K562 (cell line): ENCODE measurements around the gene CCNT2. TPM values are rescaled to one million over a fixed set of nuclear protein-coding genes. Genes with fewer than 3 reads are reported as not detected.

Source experiments
- ARID1B ChIP-seq: fragments of 450-650 bp; IDR thresholded peaks from 2 replicates; pipeline ENCODE4 v1.6.1; 2016; ENCODE audit warnings: antibody characterized with exemption, mild to moderate bottlenecking, inconsistent platforms
- ARNT ChIP-seq, 2 experiments: fragments of 450-650 bp; IDR thresholded peaks; 2 replicates each; pipeline ENCODE4 v1.6.1; 2016; ENCODE audit warnings: mild to moderate bottlenecking in 1 of 2
- CBX3 ChIP-seq, 2 experiments: IDR thresholded peaks; 1 replicate in 1 of 2; 2 replicates in 1 of 2; pipeline ENCODE4 v1.6.1; 2012; ENCODE audit warnings: inconsistent platforms in 2 of 2, low read length in 2 of 2, borderline replicate concordance in 1 of 2, control low read depth in 1 of 2
- CHCHD3 ChIP-seq: fragments of 250-450 bp; sonication (Bioruptor Pico); IDR thresholded peaks from 2 replicates; pipeline ENCODE4 v2.1.2; 2022; ENCODE audit warnings: mild to moderate bottlenecking
- CUX1 ChIP-seq: fragments of 200-800 bp; sonication (Bioruptor generic); IDR thresholded peaks from 2 replicates; pipeline ENCODE4 v1.6.1; 2016; ENCODE audit warnings: missing genetic modification characterization, missing compliant biosample characterization
- EP300 ChIP-seq: IDR thresholded peaks from 2 replicates; pipeline ENCODE4 v1.6.1; 2012; ENCODE audit warnings: low read length, improper control_type of control experiment
- ERF ChIP-seq: fragments of 450-650 bp; formaldehyde crosslinking; IDR thresholded peaks from 2 replicates; pipeline ENCODE4 v1.4.0; 2020; ENCODE audit warnings: mild to moderate bottlenecking, mixed read lengths
- ETS2 ChIP-seq: IDR thresholded peaks from 2 replicates; pipeline ENCODE4 v1.6.1; 2016; ENCODE audit warnings: borderline replicate concordance, missing genetic modification characterization, mild to moderate bottlenecking, moderate library complexity, missing compliant biosample characterization; ENCODE audit not compliant: poor library complexity, severe bottlenecking
- HBP1 ChIP-seq: fragments of 450-650 bp; formaldehyde crosslinking; IDR thresholded peaks from 2 replicates; pipeline ENCODE4 v1.4.0; 2022; ENCODE audit warnings: missing genetic modification characterization
- HMG20A ChIP-seq: fragments of 450-650 bp; formaldehyde crosslinking; conservative IDR thresholded peaks from 2 replicates; pipeline ENCODE4 v1.4.0; 2020; ENCODE audit warnings: mild to moderate bottlenecking, mixed read lengths
- MCM3 ChIP-seq: fragments of 450-650 bp; IDR thresholded peaks from 2 replicates; pipeline ENCODE4 v1.6.1; 2016
- RBM25 ChIP-seq: fragments of 200-400 bp; formaldehyde crosslinking; IDR thresholded peaks from 2 replicates; pipeline ENCODE4 v1.6.1; 2018; ENCODE audit warnings: low read length, low read depth, moderate library complexity; ENCODE audit not compliant: severe bottlenecking
- SP1 ChIP-seq: sonication (generic); formaldehyde crosslinking; IDR thresholded peaks from 2 replicates; pipeline ENCODE4 v1.8.1; 2022; ENCODE audit warnings: mild to moderate bottlenecking, missing genetic modification reagents
- STAT6 ChIP-seq: sonication (generic); formaldehyde crosslinking; IDR thresholded peaks from 2 replicates; pipeline ENCODE4 v1.8.1; 2023; ENCODE audit warnings: mild to moderate bottlenecking, missing genetic modification reagents
- YY1 ChIP-seq, 3 experiments: IDR thresholded peaks; 2 replicates each; pipeline ENCODE4 v1.6.1; 2011; ENCODE audit warnings: low read length in 2 of 3, mild to moderate bottlenecking in 2 of 3, moderate library complexity in 2 of 3, borderline replicate concordance in 1 of 3, control low read depth in 1 of 3, low read depth in 1 of 3; ENCODE audit not compliant: insufficient read depth in 3 of 3, insufficient replicate concordance in 2 of 3, control insufficient read depth in 1 of 3, insufficient read length in 1 of 3; ENCODE audit errors: extremely low read depth in 1 of 3
- ZBTB8A ChIP-seq: fragments of 450-650 bp; IDR thresholded peaks from 2 replicates; pipeline ENCODE4 v1.6.1; 2018; ENCODE audit warnings: mild to moderate bottlenecking, moderate library complexity; ENCODE audit not compliant: partially characterized antibody
- ZNF316 ChIP-seq: fragments of 450-650 bp; IDR thresholded peaks from 2 replicates; pipeline ENCODE4 v1.6.1; 2016
- ZNF583 ChIP-seq: fragments of 250-450 bp; sonication (Bioruptor Pico); IDR thresholded peaks from 2 replicates; pipeline ENCODE4 v1.4.0; 2020
- ZNF699 ChIP-seq: fragments of 250-450 bp; sonication (Bioruptor Pico); IDR thresholded peaks from 2 replicates; pipeline ENCODE4 v1.8.0; 2021; ENCODE audit warnings: mild to moderate bottlenecking, moderate library complexity; ENCODE audit not compliant: insufficient replicate concordance
- polyA plus RNA-seq, 8 experiments: library from polyadenylated mRNA; depleted of rRNA in 4 of 8; stranded (reverse) in 5 of 8; unstranded in 3 of 8; fragments of >200 nt; fragmentation: Nextera tagmentation in 2 of 8; fragmentation: Illumina TruSeq in 1 of 8; extraction: Ambion mirVana in 2 of 8; extraction: Trizol in 1 of 8; gene quantifications; 2 replicates each; pipeline versions ENCODE4 v1.2.1 to v1.2.3, GENCODE V29; 2011 to 2014; ENCODE audit warnings: inconsistent platforms in 1 of 8, missing spikeins in 1 of 8
- total RNA-seq, 7 experiments: library from RNA; depleted of rRNA in 6 of 7; stranded (reverse); fragments of >200 nt in 6 of 7; fragmentation: Illumina TruSeq in 2 of 7; extraction: Trizol in 2 of 7; gene quantifications; 2 replicates each; pipeline versions ENCODE4 v1.2.1 to v1.2.3, GENCODE V29; 2011 to 2021; ENCODE audit warnings: low replicate concordance in 1 of 7

Gene CCNT2
- total and polyA plus RNA-seq, 9 of the 15 experiments (the other 6 are each of a cell fraction or from before 2014, with no cell fraction given), result 12.6 to 30.0 (median 22.7) TPM

GRCh38 chr2:134917360-134917865 is 1.2 kb upstream of the CCNT2 start (continued):
- TF ChIP-seq CHCHD3, result no peak
- 0 out of 2 replicates have a peak, but pooled peaks have one; percentile 44 for TF ChIP-seq CUX1 (CRISPR knock-in tag)
- TF ChIP-seq ERF (CRISPR knock-in tag), result no peak
- no peak for TF ChIP-seq HMG20A (CRISPR knock-in tag)
- TF ChIP-seq ARID1B, result no peak
- no peak for TF ChIP-seq ARNT (IDR thresholded peaks at IDR 0.05)
- 0 out of 3 replicates have a peak, but pooled peaks of 1 of the 2 experiments have one; percentile 1 for TF ChIP-seq CBX3 (IDR thresholded peaks at IDR 0.05; ENCODE audit: borderline replicate concordance in 1 of 2, low read length in 2 of 2)
- no peak for TF ChIP-seq HBP1 (CRISPR knock-in tag)
- no peak for TF ChIP-seq ZNF583 (CRISPR knock-in tag)
- TF ChIP-seq STAT6 (CRISPR knock-in tag), result no peak
- peak; percentile 22 for TF ChIP-seq RBM25
- no peak for TF ChIP-seq ZNF699
- TF ChIP-seq ZBTB8A, result no peak
- TF ChIP-seq YY1 (IDR thresholded peaks at IDR 0.05; ENCODE audit: borderline replicate concordance in 1 of 3, control insufficient read depth in 1 of 3, extremely low read depth in 1 of 3, insufficient read depth in 3 of 3, insufficient read length in 1 of 3, insufficient replicate concordance in 2 of 3, low read depth in 1 of 3, low read length in 2 of 3), result peak in 1 of 3 experiments; percentile 43
- TF ChIP-seq ETS2, result no peak
- TF ChIP-seq SP1 (CRISPR knock-in tag), result no peak
- no peak for TF ChIP-seq MCM3
- no peak for TF ChIP-seq EP300
- 0 out of 2 replicates have a peak, but pooled peaks have one; percentile 5 for TF ChIP-seq ZNF316
